ENCODE results near the gene GSDME. TPM values are rescaled to one million over a fixed set of nuclear protein-coding genes. Genes with fewer than 3 reads are reported as not detected.

Gene GSDME
- total RNA-seq, 1 donor, result 70.8 TPM

DNA sequence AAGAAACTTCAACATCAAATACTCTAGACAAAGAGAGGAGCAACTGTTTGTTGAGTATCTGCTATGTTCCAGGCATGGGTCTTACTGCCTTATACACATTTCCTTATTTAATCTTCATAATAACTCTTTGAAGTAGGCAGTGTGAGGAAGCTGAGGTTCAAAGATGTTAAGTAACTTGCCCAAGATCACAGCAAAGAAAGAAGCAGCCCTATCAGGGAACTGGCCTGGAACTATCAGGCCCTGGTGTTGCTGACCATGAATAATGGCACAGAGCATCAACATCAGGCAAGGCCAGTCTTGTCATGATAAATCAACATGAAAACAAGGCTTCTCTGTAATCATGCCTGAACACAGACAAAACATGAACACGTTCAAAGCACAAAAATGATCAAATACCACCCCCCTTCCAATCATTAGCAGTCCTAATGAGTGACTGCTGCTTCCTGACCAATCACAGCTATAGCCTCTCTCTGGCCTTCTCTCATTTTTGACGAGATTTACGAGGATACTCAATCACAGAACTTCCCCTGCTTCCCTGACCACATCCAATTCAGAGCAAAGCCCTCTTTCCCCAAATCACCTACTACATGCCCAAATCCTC lies 2.3 kb downstream of the GSDME start:
- no peak overlapping the region for H3K4me3 ChIP-seq (ENCODE audit: low read depth, low read length)
- no peak for DNase-seq (ENCODE audit: low read depth)
- TF ChIP-seq CTCF (IDR thresholded peaks at IDR 0.05; ENCODE audit: insufficient read depth, low read depth, low read length), result no peak

- no peak for DNase-seq (ENCODE audit: low read depth)
- no peak overlapping the region for H3K4me3 ChIP-seq (ENCODE audit: low read depth, low read length)
- no peak for TF ChIP-seq CTCF (IDR thresholded peaks at IDR 0.05; ENCODE audit: insufficient read depth, low read depth, low read length)
Observed at GRCh38 chr7:24752073-24752800, 5.0 kb downstream of the GSDME start.

GRCh38 chr7:24751484-24751883 lies 5.8 kb downstream of the GSDME start:
- H3K4me3 ChIP-seq (ENCODE audit: low read depth, low read length), result no peak overlapping the region
- TF ChIP-seq CTCF (IDR thresholded peaks at IDR 0.05; ENCODE audit: insufficient read depth, low read depth, low read length), result no peak
- no peak for DNase-seq (ENCODE audit: low read depth)

GRCh38 chr7:24750441-24751055 lies 6.7 kb downstream of the GSDME start:
- DNase-seq (ENCODE audit: low read depth), result no peak
- no peak overlapping the region for H3K4me3 ChIP-seq (ENCODE audit: low read depth, low read length)
- TF ChIP-seq CTCF (IDR thresholded peaks at IDR 0.05; ENCODE audit: insufficient read depth, low read depth, low read length), result no peak

GRCh38 chr7:24748521-24748920 lies 8.7 kb downstream of the GSDME start:
- no peak overlapping the region for H3K4me3 ChIP-seq (ENCODE audit: low read depth, low read length)
- TF ChIP-seq CTCF (IDR thresholded peaks at IDR 0.05; ENCODE audit: insufficient read depth, low read depth, low read length), result no peak

DNA sequence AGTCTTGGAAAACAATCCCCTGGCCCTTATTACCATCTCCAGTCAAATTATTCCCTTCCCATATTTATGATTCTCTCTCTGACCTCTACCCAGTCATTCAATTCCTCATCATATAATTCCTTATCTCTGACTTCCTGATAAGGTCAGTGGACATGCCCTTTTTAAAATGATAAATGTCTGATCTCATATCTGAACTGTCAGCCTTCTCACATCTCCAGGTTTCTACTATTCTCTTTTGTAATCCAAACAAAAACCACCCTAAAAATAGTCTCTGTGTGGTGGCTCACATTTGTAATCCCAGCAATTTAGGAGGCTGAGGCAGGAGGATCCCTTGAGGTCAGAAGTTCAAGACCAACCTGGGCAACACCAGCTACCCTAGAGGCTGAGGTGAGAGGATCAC lies 11.9 kb downstream of the GSDME start:
- H3K4me3 ChIP-seq (ENCODE audit: low read depth, low read length), result no peak overlapping the region
- DNase-seq (ENCODE audit: low read depth), result no peak
- no peak for TF ChIP-seq CTCF (IDR thresholded peaks at IDR 0.05; ENCODE audit: insufficient read depth, low read depth, low read length)

More at GRCh38 chr7:24748521-24748920, 8.7 kb downstream of the GSDME start:
- no peak for DNase-seq (ENCODE audit: low read depth)

Data from fibroblast of villous mesenchyme (primary cell).